CD4-positive, alpha-beta T cell treated with Interleukin-4 for 1 hour (primary cell): ENCODE results near the gene GPC6.

Source experiments
- DNase-seq, 2 donors: peaks; one replicate each; pipeline ENCODE4 v3.0.0-alpha.2; 2020 to 2022

The GPC6 gene

GRCh38 chr13:93752541-93752940, 525.9 kb downstream of the GPC6 start:
- DNase-seq: no peak

GRCh38 chr13:93753639-93754038, 527.0 kb downstream of the GPC6 start:
- no peak for DNase-seq

- DNase-seq: no peak
Measured at GRCh38 chr13:93755341-93755740, 528.7 kb downstream of the GPC6 start.

- DNase-seq: peak in 1 of 2 donors; percentile 2
Measured at GRCh38 chr13:93758575-93758974, 532.0 kb downstream of the GPC6 start.

GRCh38 chr13:93762708-93763426, 536.3 kb downstream of the GPC6 start:
- DNase-seq: no peak

GRCh38 chr13:93765062-93765461, 538.5 kb downstream of the GPC6 start:
- DNase-seq: no peak

GRCh38 chr13:93765811-93766210, 539.2 kb downstream of the GPC6 start:
- DNase-seq: no peak

DNA sequence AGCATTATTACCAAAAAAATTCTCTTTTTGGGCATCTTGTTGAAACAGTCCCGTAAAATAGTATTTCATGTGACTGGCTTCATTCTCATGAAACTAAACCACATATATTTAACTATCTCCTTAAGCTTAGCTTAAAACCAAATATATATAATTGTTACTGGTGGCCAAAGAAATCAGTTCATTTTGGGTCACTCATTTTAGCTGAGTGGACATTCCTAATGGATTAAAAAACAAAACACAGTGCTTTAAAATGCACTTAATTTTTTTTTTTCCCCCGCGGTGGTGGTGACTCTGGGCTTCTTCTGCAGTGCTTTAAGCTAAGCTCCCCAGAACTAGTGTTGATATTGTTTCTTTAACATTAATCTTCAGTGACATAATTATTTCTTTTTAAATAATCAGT, 540.1 kb downstream of the GPC6 start:
- no peak for DNase-seq

GRCh38 chr13:93767180-93767916, 540.7 kb downstream of the GPC6 start:
- DNase-seq: no peak

GRCh38 chr13:93767917-93768409, 541.4 kb downstream of the GPC6 start:
- DNase-seq: no peak

DNA sequence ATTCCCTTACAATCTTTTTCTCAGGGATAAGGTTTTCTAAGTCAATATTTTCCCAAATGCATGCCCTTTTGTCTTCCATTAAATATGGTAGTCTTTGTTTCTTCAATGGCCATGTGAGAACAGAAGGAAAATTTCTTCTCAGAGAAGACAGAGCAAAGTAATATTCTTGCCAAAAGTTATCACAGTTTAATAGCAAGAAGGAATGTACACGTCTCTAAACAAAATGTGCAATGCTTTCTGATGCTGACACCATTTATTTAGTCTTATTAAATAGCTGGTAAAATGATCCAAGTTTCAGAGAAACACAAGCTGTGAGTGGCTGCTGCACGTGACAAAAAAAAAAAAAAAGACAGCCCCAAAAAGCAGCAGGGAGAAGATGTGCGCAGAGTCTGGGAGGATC, 542.5 kb downstream of the GPC6 start:
- no peak for DNase-seq

DNA sequence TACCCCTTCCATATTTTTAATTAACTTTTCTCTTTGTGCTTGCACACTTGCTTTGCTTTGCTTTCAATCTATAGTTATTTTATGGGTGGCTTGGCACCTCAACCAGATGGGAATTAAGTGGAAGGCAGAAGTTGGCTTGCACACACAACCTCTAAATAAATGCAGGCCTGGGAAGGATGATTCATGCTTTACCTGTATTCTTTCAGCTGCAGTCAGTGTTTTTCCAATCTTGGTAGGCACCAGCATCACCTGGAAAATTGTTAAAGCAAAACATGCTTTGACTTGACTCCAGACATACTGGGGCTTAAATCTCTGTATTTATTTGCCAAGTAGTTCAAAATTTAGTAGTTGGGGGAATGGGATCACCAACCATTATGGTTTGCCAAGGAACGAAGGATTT, 543.0 kb downstream of the GPC6 start:
- DNase-seq: no peak

DNA sequence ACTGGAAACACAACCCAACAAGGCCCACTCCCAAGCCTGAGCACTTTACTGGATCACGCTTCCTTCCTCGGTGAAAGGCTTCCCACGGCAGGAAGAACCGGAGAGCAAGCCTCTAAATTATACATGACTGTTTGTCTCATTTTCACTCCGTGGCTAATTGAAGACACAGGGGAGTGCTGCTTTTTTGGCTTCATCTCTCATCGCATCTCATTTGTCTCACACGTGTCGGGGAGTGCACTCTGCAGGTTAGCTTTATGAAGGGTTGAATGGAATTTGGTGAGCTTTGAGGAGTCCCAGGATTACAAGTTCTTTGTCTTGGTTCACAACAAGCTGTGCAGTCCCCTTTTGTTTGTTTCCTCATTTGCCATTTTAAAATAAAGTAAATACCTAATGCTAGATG, 544.6 kb downstream of the GPC6 start:
- no peak for DNase-seq

- no peak for DNase-seq
Measured at GRCh38 chr13:93771782-93772181, 545.2 kb downstream of the GPC6 start.

- DNase-seq: no peak
Measured at GRCh38 chr13:93774506-93774905, 547.9 kb downstream of the GPC6 start.

DNA sequence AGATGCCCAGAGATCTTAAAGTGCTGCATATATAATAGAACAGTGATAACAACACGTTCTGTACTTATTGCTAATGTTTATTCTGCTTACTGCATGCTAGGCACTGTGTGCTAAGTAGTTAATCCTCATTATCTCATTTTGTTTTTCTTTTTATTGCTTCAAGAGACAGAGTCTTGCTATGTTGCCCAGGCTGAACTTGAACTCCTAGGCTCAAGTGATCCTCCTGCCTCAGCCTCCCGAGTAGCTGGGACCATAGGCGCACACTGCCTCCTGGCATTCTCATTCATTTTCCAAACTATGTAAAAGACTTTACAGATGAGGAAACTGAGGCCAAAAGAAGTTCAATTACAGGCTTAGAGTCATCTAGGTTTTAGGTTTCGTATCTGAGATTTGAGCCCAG, 548.4 kb downstream of the GPC6 start:
- no peak for DNase-seq

- DNase-seq: no peak
Measured at GRCh38 chr13:93775507-93776108, 549.0 kb downstream of the GPC6 start.

DNA sequence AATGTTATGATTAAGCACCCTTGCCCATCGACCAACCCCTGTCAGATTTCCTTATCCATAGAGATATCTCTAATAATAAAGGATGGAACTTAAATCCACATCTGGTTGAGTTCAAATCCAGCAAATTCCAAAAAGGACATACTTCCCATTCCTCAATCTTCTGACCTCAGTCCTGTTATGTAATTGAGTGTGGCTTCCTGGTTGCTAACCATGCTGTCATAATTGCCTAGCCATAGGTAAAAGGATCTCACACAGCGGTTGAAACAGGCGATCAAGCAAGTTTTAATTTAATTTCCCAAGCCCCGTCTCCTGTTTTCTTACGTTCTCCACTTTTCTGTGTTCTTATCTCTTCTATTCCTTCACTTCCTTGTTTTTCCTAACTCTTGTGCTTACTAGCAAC, 550.3 kb downstream of the GPC6 start:
- DNase-seq: no peak

DNA sequence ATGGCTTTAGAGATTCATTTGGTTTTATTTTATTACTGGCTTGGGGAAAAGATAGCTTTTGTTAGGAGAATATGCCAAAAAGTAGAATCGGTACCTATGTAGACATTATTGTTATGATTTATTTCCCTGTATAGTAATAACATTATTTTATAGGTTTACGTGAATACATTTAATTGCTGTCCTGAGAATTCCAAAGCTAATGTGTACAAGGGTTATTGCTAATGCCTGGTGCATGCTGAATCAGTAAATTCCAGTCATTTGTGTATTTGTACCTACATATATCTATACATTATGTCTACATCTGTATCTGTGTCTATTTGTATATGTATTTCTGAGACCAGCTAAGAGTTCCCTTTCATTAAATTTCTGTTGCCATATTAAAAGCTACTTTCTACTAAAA, 550.9 kb downstream of the GPC6 start:
- no peak for DNase-seq

GRCh38 chr13:93778548-93778947, 551.9 kb downstream of the GPC6 start:
- DNase-seq: no peak

DNA sequence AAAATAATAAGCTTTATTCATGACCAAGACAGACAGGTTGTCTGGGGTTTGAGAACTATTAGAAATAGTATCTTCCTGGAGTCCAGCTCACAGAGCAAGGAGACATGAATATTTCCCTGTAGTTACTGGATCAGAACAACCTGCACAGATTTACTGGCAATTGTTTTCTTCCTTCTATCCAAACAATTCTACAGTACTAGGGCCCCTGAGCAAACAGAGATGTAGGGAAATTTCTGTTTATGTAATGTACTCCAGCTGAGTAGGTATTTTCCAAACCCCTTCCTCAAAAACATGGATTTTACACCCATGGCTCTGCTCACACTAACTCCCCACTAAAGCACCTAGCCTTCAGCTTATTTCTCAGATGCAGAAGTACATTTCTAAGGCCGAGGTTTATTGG, 557.6 kb downstream of the GPC6 start:
- DNase-seq: no peak

DNA sequence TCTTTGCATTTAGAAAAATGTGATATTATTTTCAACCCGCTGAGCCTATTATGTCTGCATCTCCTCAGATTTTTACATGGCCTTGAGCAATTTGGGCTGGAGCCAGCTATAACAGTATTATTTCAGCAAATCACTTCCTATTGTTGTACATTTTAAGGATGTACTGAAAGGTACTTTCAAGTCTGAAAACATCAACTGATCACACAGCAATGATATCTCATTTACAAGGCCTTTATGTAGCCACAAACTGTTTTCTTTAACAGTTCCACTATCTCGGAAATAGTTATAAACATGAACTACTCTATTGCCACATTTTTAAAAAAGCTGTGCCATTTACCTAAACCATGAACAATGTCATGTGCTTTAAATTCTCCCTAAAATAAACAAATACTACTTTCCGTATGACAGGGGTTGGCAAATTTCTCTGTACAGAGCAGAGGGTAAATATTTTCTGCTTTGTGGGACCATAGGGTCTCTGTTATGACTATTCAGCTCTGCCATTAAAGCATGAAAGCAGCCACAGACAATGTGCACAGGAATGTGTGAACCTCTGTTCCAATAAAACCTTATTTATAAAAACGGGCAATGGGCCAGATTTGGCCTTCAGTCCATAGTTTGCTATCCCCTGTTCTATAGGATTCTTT, 560.4 kb downstream of the GPC6 start:
- no peak for DNase-seq

DNA sequence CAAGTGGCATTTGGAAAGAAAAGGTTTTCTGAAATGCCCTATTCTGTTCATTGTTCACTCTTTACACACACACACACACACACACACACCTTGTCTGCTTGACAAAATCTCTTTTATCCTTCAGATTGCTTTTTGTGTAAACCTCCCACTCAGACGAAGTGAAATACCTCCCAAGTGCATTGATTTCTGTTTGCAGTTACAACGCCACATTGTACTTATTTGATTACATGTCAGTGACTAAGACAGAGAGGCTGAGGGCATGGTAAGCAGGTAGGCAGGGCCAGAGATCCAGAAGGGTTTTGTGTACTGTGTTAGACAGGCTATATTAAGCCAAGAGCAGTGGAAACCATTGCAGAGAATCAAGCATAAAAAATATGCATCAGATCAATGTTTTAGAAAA, 561.8 kb downstream of the GPC6 start:
- no peak for DNase-seq

DNA sequence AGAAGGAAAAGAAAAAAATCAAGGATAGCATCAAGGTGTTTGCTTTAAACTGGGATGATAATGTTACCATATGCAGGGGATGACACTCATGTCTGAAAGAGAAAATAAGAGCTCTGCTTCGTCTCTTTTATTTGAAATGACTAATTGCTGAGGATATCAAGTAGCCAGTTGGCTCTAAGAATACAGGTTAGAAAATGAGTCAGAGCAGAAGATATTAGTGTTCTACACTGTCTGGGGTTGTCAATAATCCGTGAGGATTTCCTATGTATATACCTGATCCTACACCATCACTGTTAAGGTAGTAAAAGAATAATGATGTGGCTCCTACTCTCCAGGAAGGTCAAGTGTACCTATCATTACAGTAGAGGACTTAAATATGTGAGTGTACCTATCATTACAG, 562.5 kb downstream of the GPC6 start:
- DNase-seq: no peak
